Measurements from ENCODE around the gene GRIFIN.
A peak's percentile ranks its signal among the peaks of the same experiment; 100 is the strongest.
"Not testable (repeated sequence)": the region's sequence is repeated elsewhere in the genome, so short reads cannot be mapped to it uniquely, and the experiment has no call there.

The GRIFIN gene

GRCh38 chr7:2478399-2478785, 2.2 kb upstream of the GRIFIN start:
- DNase-seq (ENCODE audit: low read depth in 2 of 2) = no peak

- DNase-seq (ENCODE audit: low read depth in 2 of 2) = peak; percentile 46 to 64
These were observed 1.5 kb upstream of the GRIFIN start for GRCh38 chr7:2477447-2478398.

GRCh38 chr7:2476776-2477446, 713 bp upstream of the GRIFIN start:
- DNase-seq (ENCODE audit: low read depth in 2 of 2) = no peak

GRCh38 chr7:2475678-2476015, 551 bp downstream of the GRIFIN start:
- DNase-seq (ENCODE audit: low read depth in 2 of 2) = no peak

DNA sequence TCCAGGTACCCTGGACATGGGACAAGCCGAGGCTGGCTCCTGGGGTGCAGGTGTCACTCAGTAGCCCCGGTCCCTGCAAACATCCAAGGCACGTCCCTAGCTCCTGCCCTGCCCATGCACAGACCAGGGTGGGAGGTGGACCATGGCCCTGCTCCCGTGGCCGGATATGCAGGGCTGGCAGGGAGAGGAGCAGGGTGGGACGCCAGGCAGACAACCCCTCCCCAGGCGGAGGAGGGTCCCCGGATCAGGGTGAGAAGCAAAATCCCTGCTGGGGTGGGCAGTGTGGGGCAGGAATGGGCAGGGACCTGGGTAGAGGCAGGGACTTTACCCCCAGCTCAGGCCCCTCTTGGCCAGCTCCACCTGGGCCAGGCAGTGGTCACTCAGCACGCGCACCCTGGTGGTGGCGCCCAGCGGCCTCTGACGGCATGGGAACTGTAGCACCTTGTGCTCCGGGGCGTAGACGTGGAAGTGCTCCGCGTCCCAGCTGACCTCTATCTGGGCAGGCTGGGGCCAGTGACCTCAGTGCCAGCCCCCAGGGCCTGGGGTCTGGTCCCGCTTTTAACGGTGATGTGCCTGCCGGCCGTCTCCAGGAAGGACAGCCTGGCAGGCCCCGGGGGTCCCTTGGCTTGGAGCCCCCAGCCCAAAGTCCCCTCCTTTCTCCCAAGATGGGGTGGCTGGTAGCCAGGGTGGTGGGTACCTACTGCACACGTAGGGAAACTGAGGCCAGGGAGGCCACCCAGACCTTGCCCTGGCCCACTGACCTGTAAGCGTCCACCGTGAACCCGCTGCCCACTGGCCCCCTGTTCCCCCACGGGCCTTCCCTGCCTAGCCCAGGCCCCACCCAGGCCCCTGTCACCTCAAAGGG, 1.2 kb downstream of the GRIFIN start:
- no peak for DNase-seq (ENCODE audit: low read depth in 2 of 2)

DNA sequence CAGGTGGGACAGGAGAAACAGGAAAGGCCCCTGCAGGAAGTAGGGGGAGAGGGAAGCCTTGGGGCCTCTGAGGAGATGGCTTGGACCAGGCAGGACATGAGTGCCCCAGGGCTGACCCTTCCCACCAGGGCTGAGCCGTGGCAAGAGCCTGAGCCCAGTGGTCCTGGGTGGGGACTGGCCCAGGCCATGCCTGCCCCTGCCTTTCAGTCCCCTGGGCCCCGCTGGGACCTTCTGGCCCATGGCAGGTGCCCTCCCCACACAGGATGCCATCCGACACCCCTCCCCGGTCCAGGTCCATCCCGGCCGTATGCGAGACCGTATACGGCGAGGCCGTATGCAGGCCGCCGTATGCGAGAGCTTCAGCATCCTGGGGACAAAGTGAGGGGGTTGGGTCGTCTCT, 2.0 kb downstream of the GRIFIN start:
- no peak for DNase-seq (ENCODE audit: low read depth in 2 of 2)

DNA sequence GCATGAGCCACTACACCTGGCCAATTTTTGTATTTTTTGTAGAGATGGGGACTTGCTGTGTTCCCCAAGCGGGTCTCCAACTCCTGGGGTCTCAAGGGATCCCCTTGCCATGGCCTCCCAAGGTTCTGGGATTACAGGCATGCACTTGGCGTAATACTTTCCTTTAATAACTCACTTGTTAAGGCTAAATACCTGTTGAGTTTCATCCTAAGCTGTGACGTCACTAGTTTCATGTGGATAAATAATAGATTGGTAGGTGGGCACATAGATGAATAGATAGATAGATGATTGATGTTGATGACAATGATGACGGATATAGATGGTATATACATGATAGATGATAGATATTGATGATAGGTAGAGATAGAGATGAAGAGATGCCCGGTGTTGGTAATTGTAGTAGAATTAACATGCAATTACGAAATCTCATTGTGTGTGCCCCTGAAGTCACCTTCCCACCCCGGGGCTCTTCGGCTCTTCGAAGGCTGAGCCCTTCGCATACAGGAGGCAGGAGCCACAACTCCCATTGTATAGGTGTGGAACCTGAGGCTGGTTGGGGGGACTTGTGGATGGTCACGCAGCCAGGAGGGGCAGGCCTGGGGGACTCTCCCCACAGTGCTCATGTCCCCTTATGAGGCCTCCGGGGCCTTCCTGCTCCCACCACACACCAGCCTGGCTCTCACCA, 2.6 kb downstream of the GRIFIN start:
- DNase-seq (ENCODE audit: low read depth in 2 of 2) = no peak

DNA sequence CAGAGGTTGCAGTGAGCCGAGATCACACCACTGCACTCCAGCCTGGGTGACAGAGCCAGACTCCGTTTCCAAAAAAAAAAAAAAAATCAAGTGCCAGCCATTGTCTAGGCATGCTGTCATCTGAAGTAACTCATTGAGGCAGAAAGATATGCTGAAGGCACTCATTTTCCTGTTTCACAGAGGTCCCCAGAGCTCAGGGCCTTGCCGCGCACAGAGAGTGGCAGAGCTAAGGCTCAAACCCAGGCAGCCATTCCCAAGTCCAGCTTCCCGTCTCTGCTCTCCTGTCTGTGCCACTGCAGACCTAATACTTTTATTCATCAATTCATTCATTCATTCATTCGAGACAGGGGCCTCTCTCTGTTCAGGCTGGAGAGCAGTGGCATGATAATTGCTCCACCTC, 3.5 kb downstream of the GRIFIN start:
- no peak for DNase-seq (ENCODE audit: low read depth in 2 of 2)

DNA sequence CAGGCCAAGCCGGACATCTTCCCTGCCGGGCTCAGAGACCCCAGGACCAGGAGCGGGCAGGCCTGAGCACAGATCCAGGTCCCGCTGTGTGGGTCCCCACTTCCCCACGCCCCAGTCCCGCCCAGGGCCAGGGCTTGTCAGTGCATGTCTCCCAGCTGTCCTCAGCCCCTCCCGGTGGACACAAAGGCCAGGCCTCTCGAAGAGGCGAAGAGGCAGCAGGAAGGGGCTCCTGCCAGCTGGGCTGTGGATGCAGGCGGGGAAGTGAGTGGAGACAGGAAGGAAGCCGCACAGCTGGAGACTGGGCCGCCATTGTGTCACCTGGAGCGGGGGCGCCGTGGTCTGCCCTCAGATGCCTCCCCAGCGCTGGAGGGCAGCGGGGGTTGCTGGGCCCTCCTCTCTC, 4.8 kb downstream of the GRIFIN start:
- DNase-seq (ENCODE audit: low read depth in 2 of 2) = no peak

GRCh38 chr7:2471022-2471329, 5.2 kb downstream of the GRIFIN start:
- DNase-seq (ENCODE audit: low read depth in 2 of 2) = no peak

DNA sequence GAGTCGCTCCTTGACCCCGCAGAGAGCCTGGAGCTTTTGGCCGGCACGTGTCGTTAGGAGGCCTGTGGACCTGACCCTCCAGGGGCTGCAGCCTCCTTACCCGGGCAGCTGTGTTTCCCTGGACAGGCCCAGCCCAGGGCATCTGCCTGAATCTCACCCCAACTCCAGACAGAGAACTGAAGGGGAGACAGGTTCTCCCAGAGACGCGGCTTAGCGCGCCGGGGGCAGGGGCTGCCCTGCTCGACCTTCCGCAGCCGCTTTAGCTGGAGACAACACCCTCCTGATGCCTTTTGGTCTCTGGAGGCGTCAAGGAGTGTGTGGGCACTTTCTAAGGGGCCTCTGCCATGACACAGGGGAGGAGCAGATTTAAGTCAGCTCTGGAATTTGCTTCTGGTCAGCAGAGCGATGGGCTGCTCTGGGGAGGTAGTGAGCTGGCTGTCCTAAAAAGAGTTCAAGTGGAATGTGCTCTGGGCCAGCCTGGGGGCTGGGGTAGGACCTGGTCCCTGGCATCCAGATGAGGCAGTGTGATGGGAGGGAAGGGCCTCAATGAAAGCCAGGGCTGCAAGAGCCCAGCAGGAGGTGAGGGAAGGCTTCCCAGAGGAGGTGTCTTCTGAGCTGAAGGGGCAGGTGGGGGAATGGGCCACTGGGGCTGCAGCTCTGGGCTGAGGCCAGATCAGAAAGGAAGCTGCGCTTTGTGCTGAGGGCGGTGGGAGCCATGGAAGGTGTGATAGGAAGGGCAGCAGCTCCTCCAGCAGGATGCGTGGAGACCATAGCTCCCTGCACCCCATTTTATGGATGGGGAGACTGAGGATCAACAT, 5.8 kb downstream of the GRIFIN start:
- no peak for DNase-seq (ENCODE audit: low read depth in 2 of 2)

DNA sequence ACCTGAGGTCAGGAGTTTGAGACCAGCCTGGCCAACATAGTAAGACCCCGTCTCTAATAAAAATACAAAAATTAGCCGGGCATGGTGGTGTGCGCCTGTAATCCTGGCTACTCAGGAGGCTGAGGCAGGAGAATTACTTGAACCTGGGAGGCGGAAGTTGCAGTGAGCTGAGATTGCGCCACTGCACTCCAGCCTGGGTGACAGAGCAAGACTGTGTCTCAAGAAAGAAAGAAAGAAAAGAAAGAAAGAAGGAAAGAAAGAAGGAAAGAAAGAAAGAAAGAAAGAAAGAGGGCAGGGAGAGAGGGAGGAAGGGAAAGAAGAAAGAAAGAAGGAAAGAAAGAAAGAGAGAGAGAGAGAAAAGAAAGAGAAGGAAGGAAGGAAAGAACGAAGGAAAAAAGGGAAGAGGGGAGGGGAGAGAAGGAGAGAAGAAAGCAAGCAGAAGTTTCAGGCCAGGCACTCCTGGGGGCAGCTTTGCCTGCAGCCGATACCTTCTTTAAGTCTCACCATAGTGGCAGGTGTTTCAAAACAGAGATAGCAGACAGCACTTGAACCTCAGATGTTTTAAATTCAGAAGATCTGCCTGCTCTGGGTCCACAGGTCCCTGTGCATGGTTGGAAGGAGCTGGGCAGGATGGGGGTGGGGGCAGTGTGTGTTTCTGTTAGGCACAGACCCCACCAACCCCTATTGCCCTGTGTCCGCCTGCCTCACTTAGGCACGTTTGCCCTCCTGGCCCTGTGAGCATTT, 6.6 kb downstream of the GRIFIN start:
- DNase-seq (ENCODE audit: low read depth in 2 of 2) = not testable (repeated sequence)

- no peak for DNase-seq (ENCODE audit: low read depth in 2 of 2)
These were observed 8.0 kb downstream of the GRIFIN start for GRCh38 chr7:2468227-2468626.

GRCh38 chr7:2466675-2467074, 9.5 kb downstream of the GRIFIN start:
- no peak for DNase-seq (ENCODE audit: low read depth in 2 of 2)

DNA sequence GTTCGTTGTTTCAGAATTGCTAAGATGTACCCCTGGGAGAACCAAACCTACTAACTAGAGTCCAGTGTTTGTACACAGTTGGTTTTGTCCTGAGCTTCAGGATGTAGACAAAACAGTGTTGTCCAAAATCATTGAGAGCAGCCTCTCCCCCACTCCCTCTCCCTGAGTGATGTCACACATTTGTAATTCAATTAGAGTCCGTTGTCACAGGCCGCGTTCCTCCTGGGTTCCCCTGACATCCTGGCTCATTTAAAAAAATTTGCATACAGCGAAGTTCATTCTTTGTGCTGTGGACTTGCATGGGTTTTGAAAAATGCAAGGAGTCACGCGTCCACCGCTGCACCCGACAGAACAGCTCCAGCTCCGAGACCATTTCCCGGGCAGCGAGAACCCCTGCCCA, 10.3 kb downstream of the GRIFIN start:
- DNase-seq (ENCODE audit: low read depth in 2 of 2) = no peak

GRCh38 chr7:2462731-2463130, 13.5 kb downstream of the GRIFIN start:
- DNase-seq (ENCODE audit: low read depth in 2 of 2) = no peak

GRCh38 chr7:2461268-2462026, 14.8 kb downstream of the GRIFIN start:
- no peak for DNase-seq (ENCODE audit: low read depth in 2 of 2)

- DNase-seq (ENCODE audit: low read depth in 2 of 2) = no peak
These were observed 15.6 kb downstream of the GRIFIN start for GRCh38 chr7:2460641-2461040.

- no peak for DNase-seq (ENCODE audit: low read depth in 2 of 2)
These were observed 16.0 kb downstream of the GRIFIN start for GRCh38 chr7:2460188-2460587.

DNA sequence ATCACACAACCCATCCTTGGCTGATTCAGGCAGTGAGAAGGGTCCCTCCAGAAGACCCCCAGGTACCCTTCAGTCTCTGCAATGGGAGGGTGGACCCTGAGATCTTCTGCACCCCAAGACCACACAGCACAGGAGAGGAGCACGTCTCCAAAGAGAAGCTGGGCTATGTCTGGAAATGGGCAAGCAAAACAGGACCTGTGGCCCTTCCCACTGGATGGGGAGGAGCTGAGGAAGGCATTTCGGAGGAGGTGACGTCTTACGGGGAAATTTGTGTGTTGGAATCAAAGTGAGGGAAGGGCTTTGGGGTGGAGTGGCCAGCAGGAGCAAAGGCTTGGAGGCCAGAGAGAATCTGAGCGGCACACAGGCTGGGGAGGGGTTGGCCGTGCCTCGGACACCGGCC, 16.5 kb downstream of the GRIFIN start:
- no peak for DNase-seq (ENCODE audit: low read depth in 2 of 2)
